ENCODE measurements around the gene FXN.
"Not testable (repeated sequence)": the region's sequence is repeated elsewhere in the genome, so short reads cannot be mapped to it uniquely, and the experiment has no call there.

Gene FXN

DNA sequence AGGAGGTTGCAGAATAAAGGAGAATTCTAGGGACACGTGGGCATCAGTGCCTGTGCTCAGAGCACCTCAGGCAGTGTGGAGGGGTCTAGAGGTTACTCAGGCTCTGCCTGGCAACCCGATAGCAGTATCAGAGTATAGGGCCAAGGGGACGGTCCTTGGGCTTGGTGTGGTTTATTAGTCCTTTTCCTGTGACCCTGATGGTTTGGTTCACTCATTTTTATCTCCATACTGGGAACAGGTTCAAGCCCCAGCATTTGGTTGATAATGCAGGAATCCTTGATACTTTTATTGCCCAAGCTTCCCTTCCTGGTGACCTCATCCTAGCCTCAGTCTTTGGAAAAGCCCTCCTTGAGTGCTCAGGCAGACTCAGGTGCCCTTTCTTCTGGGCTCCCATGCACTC is 35.5 kb downstream of the FXN start:
- no peak for DNase-seq

DNA sequence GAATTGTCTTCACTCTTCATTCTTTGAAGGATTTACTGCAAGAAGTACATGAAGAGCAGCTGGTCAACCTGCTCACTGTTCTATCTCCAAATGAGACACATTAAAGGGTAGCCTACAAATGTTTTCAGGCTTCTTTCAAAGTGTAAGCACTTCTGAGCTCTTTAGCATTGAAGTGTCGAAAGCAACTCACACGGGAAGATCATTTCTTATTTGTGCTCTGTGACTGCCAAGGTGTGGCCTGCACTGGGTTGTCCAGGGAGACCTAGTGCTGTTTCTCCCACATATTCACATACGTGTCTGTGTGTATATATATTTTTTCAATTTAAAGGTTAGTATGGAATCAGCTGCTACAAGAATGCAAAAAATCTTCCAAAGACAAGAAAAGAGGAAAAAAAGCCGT is 37.6 kb downstream of the FXN start:
- DNase-seq: no peak

DNA sequence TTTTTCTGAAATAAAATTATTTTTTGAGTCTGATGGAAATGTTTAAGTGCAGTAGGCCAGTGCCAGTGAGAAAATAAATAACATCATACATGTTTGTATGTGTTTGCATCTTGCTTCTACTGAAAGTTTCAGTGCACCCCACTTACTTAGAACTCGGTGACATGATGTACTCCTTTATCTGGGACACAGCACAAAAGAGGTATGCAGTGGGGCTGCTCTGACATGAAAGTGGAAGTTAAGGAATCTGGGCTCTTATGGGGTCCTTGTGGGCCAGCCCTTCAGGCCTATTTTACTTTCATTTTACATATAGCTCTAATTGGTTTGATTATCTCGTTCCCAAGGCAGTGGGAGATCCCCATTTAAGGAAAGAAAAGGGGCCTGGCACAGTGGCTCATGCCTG is 39.2 kb downstream of the FXN start:
- DNase-seq: no peak

DNA sequence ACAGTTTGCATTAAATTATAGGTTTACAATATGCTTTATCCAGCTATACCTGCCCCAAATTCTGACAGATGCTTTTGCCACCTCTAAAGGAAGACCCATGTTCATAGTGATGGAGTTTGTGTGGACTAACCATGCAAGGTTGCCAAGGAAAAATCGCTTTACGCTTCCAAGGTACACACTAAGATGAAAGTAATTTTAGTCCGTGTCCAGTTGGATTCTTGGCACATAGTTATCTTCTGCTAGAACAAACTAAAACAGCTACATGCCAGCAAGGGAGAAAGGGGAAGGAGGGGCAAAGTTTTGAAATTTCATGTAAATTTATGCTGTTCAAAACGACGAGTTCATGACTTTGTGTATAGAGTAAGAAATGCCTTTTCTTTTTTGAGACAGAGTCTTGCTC is 41.0 kb downstream of the FXN start:
- no peak for DNase-seq

DNA sequence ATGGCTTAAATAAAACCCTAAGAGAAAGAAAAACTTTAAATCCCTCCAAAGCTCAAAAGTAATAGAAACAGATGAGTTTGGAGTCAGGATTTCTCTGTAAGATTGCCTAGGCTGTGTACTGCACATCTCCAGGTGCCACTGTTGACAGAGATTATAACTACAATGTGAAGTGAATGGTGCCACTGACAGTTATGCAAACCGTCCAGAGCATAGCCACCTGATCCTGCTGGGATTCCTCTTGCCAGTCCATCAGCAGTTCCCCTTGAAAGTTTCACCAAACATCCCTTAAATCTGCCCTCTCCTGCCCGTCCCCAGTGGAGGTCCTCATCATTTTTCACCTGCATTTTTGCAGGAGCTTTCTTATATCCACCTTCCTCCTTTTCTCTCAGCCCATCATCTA is 42.5 kb downstream of the FXN start:
- DNase-seq: no peak

DNA sequence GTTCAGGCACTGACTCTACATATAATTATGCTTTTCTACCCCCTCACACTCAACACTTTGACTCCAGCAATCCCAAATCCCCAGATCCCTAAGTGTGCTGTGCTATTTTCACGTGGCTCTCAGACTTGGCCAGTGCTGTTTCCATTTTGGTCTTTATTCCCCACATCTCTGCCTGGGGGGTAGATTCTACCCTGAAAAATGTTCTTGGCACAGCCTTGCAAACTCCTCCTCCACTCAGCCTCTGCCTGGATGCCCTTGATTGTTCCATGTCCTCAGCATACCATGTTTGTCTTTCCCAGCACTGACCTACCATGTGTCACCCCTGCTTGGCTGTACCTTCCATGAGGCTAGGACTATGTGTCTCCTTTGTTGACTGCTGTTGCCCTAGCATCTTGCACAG is 43.0 kb downstream of the FXN start:
- DNase-seq: no peak

GRCh38 chr9:69079186-69079585 is 43.6 kb downstream of the FXN start:
- no peak for DNase-seq

DNA sequence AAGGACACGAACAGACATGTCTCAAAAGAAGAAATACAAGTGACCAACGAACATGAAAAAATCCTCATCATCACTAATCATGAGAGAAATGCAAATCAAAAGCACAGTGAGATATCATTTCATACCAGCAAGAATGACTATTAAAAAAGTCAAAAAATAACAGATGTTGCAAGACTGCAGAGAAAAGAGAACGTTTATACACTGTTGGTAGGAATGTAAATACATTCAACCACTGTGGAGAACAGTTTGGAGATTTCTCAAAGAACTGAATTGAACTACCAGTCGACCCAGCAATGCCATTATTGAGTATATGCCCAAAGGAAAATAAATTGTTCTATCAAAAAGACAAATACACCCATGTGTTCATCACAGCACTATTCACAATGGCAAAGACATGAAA is 45.7 kb downstream of the FXN start:
- no peak for DNase-seq

- no peak for DNase-seq
Observed at GRCh38 chr9:69083321-69083720, 47.8 kb downstream of the FXN start.

DNA sequence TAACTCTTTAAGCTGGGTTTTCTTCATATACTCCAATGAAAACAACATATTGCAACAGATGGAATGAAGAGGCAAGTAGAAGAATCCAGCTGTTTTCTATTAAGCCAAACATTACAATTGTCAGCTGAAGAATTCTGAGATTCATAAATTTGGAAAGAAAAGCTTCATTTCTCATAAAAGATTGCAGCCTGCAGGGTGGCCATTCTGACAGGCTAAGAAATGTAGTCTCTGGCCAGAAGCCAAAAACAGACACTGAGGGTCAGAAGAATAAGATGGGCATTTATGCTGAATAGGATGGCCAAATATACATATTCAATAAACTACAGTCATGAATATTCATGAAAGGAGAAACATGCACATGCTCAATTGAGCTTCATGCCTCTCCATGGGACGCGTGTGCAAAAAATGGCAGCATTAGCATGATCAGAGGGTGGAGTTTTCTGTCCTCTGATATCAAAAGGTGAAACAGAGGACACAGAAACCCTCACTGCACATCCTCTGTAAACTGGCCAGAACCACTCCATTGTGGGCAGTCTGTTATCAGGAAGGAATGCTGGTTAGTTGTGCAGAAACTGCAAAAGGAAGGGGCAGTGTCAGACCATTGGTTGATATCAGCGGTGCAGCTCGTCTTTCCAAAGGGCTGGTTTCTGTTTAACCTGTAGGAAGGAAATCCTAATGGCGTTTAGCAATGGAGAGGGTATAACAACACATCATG is 50.2 kb downstream of the FXN start:
- no peak for DNase-seq

DNA sequence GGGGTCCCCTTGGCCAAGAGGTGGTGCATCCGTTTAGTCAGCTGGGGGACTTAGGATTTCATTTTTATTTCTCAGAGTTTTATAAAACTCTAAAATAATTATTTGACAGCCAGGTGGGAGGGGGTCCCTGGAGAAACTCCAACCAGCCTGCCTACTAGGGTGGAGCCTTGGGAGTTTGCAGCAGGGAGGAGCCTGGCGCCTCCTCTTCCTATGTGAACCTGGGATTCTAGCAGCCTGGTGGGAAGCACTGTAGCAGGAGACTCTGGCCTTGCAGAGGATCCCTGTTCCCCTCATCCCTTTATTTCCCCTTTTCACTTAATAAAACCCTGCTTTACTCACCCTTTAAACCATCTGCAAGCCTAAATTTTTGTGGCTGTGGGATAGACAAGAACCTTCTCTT is 50.8 kb downstream of the FXN start:
- DNase-seq: no peak

DNA sequence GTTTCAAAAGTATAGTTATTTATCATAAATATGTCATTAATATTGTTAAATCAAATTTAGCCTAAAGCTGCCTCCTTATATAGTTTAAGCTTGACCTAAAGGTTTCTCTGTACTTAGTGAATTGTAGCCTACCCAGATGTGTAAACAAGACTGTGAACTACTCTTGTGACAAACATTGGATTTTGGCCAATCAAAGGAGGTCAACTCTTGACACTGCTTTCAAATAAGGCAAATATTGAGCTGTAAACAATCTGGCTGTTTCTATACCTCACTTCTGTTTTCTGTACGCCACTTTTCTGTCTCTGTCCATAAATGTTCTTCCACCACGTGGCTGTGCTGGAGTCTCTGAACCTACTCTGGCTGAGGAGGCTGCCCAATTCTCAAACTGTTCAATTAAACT is 51.2 kb downstream of the FXN start:
- no peak for DNase-seq

DNA sequence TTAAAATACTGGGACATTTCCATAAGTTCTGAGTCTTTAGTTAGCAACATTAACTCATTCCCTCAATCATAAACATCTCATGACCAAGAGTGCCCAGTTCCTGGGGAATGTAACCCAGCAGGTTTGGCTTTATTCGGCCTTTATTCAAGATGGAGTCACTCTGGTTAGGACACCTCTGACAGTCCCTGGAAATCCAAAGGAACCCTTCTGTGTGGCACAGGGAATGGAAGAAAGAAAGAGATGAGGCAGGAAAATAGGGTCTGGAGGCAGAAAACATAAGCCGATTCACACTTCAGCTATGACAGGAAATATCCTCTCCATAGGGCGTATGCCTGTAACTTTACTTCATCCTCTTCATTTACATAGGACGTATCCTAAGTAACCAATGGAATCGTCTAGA is 53.5 kb downstream of the FXN start:
- no peak for DNase-seq

- DNase-seq: no peak
Observed at GRCh38 chr9:69089491-69089890, 53.9 kb downstream of the FXN start.

GRCh38 chr9:69090140-69090750 is 54.7 kb downstream of the FXN start:
- DNase-seq: no peak

- no peak for DNase-seq
Observed at GRCh38 chr9:69090946-69091345, 55.4 kb downstream of the FXN start.

DNA sequence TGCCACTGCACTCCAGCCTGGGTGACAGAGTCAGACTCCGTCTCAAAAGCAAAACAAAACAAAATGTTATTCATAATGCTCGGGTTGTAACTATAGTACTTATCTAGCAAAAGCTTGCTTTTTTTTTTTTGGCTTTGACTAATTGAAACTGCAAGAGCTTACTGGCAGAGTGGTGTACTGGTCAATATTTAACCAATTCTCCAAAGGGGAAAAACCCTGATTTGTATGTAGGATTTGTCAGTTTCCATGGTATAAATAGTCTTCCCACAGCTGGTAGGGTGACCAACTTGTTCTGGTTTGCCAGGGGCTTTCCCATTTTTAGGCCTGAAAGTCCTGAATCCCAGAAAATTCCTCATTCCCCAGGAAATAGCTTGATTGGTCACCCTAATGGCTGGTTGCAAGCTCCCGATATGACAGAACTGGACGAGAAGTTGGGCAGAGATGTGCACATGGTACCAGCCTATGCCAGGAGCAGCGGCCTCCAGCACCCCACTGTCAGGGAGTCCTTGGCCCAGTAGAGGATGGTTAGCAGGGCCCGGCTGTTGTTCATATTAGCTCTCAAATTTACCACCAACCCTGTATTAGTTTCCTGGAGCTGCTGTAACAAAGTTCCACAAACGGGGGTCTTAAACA is 58.0 kb downstream of the FXN start:
- no peak for DNase-seq

DNA sequence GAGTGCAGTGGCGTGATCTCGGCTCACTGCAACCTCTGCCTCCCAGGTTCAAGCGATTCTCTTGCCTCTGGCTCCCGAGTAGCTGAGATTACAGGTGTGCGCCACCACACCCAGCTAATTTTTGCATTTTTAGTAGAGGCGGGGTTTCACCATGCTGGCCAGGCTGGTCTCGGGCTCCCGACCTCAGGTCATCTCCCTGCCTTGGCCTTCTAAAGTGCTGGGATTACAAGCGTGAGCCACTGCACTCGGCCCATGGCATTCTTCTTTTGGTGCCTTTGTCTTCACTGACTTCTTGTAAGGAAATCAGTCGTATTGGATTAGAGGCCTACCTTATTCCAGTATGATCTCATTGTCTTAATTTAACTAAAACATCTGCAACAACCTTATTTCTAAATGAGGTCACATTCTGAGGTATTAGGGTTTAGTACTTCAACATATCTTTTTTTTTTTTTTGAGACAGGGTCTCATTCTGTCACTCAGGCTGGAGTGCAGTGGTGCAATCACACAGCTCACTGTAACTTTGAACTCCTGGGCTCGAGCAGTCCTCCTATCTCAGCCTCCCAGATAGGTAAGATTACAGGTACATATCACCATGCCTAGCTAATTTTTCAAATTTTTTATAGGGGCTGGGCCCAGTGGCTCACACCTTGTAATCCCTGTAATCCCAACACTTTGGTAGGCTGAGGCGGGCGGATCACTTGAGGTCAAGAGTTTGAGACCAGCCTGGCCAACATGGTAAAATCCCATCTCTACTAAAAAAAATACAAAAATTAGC is 59.0 kb downstream of the FXN start:
- not testable (repeated sequence) for DNase-seq

DNA sequence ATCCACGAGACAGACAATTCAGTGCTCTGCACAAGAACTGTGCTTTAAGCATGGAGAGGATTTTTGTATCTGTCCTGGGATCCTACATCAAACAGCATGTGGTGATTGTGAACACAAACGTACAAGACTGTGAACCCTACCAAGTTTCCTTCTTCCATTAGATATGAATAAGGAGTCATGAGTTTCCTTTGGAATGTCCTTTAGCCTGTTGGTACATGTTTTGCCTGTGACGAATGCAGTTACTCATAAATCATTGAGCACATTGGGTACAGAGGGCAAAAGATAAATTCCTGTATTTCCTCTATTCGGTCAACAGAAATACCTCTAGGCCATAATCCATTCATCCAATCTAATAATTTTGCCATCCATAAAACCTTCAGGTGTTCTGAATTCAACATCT is 61.5 kb downstream of the FXN start:
- no peak for DNase-seq

DNA sequence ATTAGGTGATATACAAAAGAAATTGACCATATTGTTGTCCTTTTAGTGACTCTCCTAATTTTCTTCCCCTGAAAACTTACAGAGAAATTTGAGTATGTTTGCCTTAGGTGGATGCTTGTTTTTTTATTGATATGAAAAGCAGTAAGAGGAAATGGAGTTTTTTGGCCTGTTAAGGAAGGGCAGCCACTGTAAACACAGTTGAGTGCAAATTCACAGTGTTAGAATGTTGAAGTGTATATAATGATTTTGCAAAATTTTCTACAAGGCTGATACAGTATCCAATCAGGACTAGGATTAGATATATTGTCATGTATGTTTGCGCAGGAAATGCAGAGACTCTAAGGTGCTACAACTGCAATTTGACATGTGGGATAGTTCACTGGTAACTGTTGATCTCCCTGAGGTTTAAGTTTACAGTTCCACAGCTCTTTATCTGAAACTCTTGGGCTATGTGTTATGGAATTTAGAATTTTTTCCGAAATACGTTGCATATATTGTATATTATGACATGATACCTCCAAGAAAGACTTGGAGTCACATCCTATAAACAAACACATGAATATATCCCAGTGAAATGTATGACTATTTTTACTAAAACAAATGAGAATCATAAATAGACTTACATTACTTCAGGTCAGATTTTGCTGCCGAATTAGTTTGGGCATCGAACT is 62.5 kb downstream of the FXN start:
- DNase-seq: no peak

DNA sequence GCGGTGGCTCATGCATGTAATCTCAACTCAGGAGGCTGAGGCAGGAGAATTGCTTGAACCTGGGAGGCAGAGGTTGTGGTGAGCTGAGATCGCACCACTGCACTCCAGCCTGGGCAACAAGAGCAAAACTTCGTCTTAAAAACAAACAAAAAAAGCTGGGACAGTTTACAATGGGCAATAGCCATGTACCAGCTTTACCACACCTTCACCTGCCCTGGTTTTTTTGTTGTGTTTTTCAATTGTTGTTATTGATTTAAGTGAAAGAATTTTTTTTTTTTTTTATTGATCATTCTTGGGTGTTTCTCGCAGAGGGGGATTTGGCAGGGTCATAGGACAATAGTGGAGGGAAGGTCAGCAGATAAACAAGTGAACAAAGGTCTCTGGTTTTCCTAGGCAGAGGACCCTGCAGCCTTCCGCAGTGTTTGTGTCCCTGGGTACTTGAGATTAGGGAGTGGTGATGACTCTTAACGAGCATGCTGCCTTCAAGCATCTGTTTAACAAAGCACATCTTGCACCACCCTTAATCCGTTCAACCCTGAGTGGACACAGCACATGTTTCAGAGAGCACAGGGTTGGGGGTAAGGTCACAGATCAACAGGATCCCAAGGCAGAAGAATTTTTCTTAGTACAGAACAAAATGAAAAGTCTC is 67.9 kb downstream of the FXN start:
- DNase-seq: not testable (repeated sequence)

- DNase-seq: no peak
Observed at GRCh38 chr9:69104830-69105527, 69.4 kb downstream of the FXN start.
